Cortex of kidney (tissue), 1 donor: ENCODE data around the gene DNM3.

Source experiments
- DNase-seq: peaks from one replicate; lab custom pipeline; 2025; lab: John Stamatoyannopoulos, UW

DNM3 gene

GRCh38 chr1:172140591-172140990 is 299.3 kb downstream of the DNM3 start:
- DNase-seq, result no peak

GRCh38 chr1:172141341-172141881 is 300.1 kb downstream of the DNM3 start:
- DNase-seq, result no peak

- no peak for DNase-seq
These were observed 301.0 kb downstream of the DNM3 start for GRCh38 chr1:172142324-172142723.

- DNase-seq, result no peak
These were observed 302.2 kb downstream of the DNM3 start for GRCh38 chr1:172143384-172144055.

GRCh38 chr1:172144445-172145061 is 303.3 kb downstream of the DNM3 start:
- DNase-seq, result no peak

- DNase-seq, result no peak
These were observed 303.9 kb downstream of the DNM3 start for GRCh38 chr1:172145231-172145651.

GRCh38 chr1:172145656-172146055 is 304.4 kb downstream of the DNM3 start:
- DNase-seq, result no peak

- DNase-seq, result no peak
These were observed 305.0 kb downstream of the DNM3 start for GRCh38 chr1:172146141-172146850.

GRCh38 chr1:172147541-172147940 is 306.2 kb downstream of the DNM3 start:
- no peak for DNase-seq

GRCh38 chr1:172148213-172148612 is 306.9 kb downstream of the DNM3 start:
- no peak for DNase-seq

- DNase-seq, result no peak
These were observed 307.4 kb downstream of the DNM3 start for GRCh38 chr1:172148707-172149106.

GRCh38 chr1:172149346-172149745 is 308.0 kb downstream of the DNM3 start:
- DNase-seq, result no peak

GRCh38 chr1:172154551-172154950 is 313.3 kb downstream of the DNM3 start:
- DNase-seq, result no peak

- DNase-seq, result no peak
These were observed 314.5 kb downstream of the DNM3 start for GRCh38 chr1:172155766-172156165.

- DNase-seq, result no peak
These were observed 320.9 kb downstream of the DNM3 start for GRCh38 chr1:172162236-172162635.

- no peak for DNase-seq
These were observed 322.4 kb downstream of the DNM3 start for GRCh38 chr1:172163498-172164215.

- no peak for DNase-seq
These were observed 324.1 kb downstream of the DNM3 start for GRCh38 chr1:172165403-172165802.

GRCh38 chr1:172167796-172168596 is 326.7 kb downstream of the DNM3 start:
- no peak for DNase-seq

- no peak for DNase-seq
These were observed 327.2 kb downstream of the DNM3 start for GRCh38 chr1:172168597-172168872.

GRCh38 chr1:172169836-172170235 is 328.5 kb downstream of the DNM3 start:
- DNase-seq, result no peak

GRCh38 chr1:172172352-172172831 is 331.1 kb downstream of the DNM3 start:
- DNase-seq, result no peak

- DNase-seq, result no peak
These were observed 334.9 kb downstream of the DNM3 start for GRCh38 chr1:172176206-172176605.
